ENCODE results near the gene KL. TPM values are rescaled to one million over a fixed set of nuclear protein-coding genes. Genes with fewer than 3 reads are reported as not detected.

The KL gene
- total RNA-seq, 1 donor from 2014 or later: 0.25 TPM

- intact Hi-C loops (cut with micrococcal nuclease): no loop called here
Measured at GRCh38 chr13:33003458-33004019, 12.7 kb upstream of the KL start.

DNA sequence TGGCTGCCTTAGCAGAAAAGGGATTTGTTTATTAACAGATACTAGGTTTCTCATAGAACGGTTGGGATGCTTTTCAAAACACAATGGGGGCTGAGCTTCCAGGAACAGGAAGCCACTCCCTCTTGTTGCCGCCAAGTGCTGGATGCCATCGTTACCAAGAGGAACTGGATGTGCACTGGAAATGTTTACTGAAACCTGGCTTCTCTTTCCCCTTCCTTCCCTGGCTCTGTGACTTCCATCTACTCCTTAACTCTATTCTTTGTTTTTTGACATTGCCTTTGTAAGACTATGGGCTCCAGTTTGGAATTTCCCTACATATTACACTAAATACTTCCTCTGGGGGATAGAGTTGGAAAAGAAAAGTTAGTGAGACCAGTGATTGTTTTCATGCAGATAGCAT, 11.7 kb upstream of the KL start:
- intact Hi-C loops (cut with micrococcal nuclease): no loop called here

GRCh38 chr13:33006134-33006533, 10.1 kb upstream of the KL start:
- intact Hi-C loops (cut with micrococcal nuclease): no loop called here

DNA sequence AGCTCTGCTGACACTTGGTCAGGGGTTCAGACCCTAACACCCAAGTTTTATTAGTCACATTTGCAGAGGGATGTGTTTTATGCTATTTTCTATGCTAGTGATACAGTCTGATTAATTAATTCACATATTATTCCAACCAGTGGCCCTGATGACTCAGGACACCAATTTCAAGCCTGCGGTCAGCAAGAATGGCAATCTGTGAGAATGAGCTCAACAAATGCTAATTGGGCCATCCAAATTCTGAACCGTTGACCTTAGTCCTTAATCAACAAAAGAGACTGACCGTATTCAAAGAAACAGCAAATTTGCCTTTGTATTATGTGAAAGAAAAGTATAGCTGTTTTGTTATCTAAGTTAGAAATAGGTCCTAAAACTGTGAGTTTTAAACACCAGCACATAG, 9.6 kb upstream of the KL start:
- intact Hi-C loops (cut with micrococcal nuclease): no loop called here

DNA sequence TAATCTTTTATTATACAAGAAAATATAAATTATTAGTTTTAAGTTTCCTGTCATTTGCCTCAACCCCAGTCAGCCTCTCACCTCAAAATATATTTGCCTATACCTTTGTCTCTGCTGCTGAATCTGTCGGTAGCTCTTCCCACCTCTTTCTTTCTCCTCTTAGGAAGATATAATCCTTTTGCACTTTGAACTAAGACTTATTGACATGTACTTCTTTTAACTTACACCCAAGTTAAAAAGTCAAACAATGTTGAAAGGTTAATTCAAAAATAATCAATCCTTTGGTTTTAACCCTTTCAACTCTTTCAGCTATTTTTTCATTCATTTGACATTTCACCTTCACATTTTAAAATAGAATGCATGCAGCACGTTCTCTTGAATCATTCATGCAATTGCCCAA, 9.0 kb upstream of the KL start:
- intact Hi-C loops (cut with micrococcal nuclease): no loop called here

DNA sequence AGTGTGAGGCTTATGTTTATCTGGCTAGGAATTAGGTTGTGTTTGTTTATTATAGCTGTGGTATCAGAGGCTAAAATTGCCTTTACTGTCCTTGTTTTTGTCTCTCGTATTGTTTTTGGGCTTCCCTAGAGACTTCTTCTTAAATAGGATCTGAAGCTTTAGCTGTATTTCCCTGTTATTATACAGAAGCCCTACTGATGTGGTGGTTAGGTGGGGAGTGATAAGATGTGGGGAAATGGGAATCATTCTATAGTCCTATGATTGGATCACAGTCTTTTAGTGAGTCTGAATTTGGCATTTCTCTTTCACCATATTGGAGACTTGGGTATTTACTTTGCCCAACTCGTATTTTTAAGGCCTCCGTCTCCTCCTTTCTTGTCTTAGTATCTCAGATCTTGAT, 8.3 kb upstream of the KL start:
- intact Hi-C loops (cut with micrococcal nuclease): no loop called here

DNA sequence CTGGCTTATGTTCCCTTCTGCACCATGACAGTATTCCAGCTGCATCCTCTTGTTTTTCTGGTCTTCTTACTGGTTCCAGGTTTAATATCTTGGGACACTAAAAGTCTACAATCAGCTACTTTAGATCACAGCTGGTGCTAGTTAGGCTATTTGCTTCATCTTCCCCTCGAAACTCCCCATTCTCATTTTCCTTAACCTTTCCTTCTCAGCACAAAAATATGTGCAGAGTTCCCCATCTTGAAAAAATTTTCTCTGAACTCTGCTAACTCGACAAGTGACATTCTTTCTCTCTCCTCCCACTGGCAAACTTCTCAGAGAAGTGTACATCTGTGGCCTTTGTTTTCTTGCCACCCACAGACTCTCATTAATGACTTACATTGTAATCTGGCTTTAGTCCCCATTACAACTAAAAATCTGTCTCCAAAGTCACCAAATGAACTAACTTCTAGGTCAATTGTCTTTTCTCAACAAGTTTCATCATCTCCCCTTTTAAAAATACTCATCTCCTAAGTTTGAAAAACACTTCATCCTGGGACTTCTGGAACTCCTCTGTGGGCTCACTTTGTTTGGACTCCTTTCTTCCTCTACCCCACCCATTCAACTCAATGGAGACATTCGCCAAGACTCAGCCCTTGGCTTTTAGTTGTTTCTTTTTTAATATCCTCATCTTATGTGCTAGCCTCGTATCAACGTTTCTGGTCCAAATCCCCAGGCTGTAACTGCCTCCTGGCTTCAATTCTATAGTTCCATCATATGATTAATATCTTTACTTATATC, 7.1 kb upstream of the KL start:
- intact Hi-C loops (cut with micrococcal nuclease): no loop called here

GRCh38 chr13:33011828-33012470, 4.3 kb upstream of the KL start:
- intact Hi-C loops (cut with micrococcal nuclease): loop anchor here (10.0 kb wide), 2 partner anchors 217 to 803 kb away; partner anchors contain the start of gene RFC3

DNA sequence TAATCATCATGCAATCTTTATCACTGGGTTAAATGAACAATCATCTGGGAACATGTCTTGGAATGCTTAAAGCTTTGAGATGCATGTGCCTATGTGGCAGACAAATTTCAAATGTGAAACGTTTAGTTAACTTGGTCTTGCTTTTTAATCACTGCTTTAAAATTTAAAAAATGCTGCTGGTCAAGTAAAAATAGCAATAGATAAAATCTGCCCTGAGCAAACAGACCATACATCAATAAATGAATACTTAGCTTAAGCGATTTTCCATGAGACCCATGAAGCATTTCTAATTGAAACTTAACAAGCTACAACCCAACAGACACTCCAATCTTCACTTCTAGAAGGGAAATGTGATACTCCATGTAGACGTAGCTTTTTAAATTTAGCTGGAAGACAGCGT, 1.9 kb upstream of the KL start:
- intact Hi-C loops (cut with micrococcal nuclease): loop anchor here (10.0 kb wide), 2 partner anchors 219 to 801 kb away; partner anchors contain the start of gene RFC3

DNA sequence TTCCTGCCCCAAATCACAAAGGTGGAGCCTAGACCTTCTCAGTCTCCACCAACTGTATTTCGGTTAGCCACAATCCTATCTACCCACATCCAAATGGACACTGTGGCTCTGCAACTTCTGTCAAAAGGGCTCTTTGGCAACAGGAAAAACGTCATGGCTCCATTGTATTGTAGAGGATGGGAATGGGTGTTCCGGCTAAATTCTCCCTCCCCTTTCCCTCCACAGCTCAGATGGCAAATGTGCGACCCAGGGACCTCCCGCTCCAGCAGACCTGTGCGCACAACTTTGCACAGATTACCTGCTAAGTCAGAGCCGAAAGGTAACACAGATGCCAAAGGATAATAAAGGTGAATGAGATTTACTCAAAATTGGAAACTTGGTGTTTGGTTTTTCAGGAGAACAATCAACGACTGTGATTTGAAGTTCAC, 968 bp upstream of the KL start:
- intact Hi-C loops (cut with micrococcal nuclease): loop anchor here (5.0 to 10.0 kb wide), 6 partner anchors 108 to 800 kb away; partner anchors contain the start of gene RFC3

- intact Hi-C loops (cut with micrococcal nuclease): loop anchor here (2.0 to 10.0 kb wide), 8 partner anchors 109 to 799 kb away; partner anchors contain the start of gene RFC3
Measured at GRCh38 chr13:33015791-33016323, 366 bp upstream of the KL start.

GRCh38 chr13:33017323-33017929, 1.2 kb downstream of the KL start:
- intact Hi-C loops (cut with micrococcal nuclease): loop anchor here (1.0 to 10.0 kb wide), 11 partner anchors 16 to 797 kb away; partner anchors contain the start of genes PDS5B and RFC3

GRCh38 chr13:33018886-33019285, 2.7 kb downstream of the KL start:
- intact Hi-C loops (cut with micrococcal nuclease): loop anchor here (5.0 to 10.0 kb wide), 6 partner anchors 112 to 796 kb away; partner anchors contain the start of gene RFC3

DNA sequence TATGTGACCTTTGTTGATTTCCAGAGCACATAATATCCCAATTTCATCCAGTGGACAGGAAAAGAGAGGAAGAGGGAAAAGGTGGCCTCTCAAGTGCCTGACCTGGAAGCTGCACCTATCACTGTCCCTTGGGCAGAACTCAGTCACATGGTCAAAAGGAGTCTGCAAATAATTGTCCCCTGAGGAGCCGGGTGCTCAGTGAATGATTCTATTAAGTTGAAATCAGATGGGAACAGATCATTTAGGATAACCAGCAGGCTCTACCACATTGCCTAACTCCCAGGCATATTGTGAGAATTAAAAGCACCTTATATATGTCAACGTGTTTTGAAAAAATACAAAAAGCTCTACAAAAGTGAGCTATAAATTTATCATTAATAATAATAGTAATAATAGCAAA, 6.8 kb downstream of the KL start:
- intact Hi-C loops (cut with micrococcal nuclease): no loop called here

- intact Hi-C loops (cut with micrococcal nuclease): no loop called here
Measured at GRCh38 chr13:33025220-33025744, 9.1 kb downstream of the KL start.

DNA sequence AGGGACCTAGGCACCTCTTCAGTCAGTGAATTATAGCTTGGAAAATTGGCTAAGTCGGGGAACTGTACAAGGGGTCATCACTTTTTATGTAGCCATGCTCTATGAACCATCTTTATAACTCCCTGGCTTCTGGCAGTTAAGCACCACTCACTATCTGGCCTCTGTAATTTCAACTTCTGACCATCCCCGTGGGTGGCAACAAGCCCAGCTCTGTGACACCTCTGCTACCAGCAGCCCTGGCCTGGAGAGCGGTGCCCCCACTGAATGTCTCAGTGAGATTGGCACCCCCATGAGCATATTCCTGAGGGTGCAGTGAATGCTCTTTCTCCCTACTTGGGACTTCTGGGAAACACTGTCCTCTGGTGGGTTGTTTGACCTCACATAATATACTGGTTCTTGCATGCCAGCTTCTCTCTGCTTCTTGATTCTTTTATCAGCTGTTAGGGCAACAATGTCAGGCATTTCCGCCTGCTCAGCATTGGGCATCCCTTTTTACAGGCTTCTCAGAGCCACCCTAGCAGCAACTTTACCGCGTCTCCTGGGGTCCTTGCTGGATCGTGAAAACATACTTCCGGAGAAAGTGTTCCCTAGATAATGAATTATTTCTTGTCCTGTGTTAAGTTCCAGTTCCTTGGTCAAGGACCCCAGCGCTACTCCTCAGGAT, 10.4 kb downstream of the KL start:
- intact Hi-C loops (cut with micrococcal nuclease): no loop called here

DNA sequence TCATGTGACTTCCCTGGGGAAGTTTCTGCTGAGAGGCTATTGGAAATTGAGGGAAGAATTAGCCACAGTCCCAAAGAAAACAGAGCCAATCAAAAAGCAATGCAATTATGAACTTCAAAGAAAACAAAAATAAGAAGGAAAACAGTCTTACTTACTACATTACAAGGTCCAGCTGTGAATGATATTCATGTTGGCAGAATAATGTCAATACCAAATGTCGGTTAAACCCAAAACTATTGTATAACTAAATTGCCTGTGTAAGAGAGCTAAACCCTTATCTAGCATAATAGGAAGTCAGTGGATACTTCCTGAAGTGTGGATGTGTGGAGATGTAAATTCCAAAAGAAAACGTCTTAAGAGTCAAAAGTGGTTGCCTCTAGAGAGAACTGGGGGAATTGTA, 12.4 kb downstream of the KL start:
- intact Hi-C loops (cut with micrococcal nuclease): no loop called here

GRCh38 chr13:33031277-33031676, 15.1 kb downstream of the KL start:
- intact Hi-C loops (cut with micrococcal nuclease): loop anchor here (5.0 kb wide), 1 partner anchor 444 kb away; the partner anchor contains the start of gene PDS5B

DNA sequence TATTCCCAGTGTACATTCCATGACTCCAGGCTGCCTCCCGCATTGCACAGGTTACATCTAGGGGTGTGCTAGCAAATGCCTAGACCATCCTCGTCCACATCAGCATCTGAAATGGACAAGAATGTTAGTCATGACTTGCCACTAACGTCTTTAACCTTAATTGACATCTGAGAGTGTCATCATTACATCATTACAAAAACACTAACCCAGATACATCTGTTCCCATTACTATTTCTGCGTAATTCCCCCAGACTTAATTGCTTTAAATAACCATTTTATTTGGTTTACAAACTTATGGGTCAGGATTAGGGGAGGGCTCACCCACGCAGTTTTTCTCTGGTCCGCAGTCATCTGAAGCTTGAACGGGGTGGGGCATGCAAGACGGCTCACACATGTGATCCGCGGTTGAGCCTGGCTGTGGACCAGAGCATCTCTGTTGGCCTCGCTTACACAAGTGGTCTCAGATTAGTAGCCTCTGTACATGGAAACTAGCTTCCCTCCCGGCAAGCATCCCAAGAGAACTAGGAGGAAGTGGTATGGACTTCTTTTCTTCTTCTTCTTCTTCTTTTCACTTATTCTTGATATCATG, 15.9 kb downstream of the KL start:
- intact Hi-C loops (cut with micrococcal nuclease): loop anchor here (5.0 kb wide), 1 partner anchor 445 kb away; the partner anchor contains the start of gene PDS5B
